ENCODE results near the gene LSM8.
"Not testable (repeated sequence)": the region's sequence is repeated elsewhere in the genome, so short reads cannot be mapped to it uniquely, and the experiment has no call there.

Gene LSM8

DNA sequence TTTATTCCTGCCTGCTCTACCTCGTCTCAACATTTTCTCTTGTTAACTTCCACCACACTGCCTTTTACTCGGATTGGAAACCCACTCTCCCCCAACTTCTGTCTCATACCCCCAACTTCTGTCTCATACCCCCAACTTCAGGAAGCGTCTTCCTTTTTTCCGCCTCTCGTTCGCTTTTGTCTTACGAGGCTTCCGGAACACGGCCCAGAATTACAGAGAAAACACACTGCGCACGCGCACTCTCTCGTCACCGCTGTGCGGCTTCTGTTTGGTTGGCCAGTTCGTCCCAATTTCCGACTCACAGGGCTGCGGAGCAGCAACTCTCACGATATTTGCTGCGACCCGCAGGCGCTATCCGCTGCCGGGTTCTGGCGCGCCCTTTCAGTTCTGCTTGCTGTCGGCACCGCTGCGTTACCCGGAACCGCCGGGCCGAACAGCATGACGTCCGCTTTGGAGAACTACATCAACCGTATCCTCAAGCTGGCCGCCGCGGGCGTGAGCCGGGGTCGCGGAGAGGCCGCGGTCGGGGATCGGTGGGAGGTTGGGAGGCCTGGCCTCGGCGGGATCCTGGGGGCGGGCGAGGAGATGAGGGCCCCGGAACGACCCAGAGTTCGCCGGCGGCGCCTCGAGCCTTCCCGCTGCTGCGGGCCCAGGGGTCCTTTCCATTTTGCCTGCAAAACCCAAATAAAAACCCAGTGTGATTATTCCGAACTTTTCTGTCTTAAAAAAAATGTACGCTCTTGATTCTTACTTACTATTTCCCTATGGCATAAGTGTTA is at the start of gene LSM8:
Gene LSM8 (plus strand): TSS at position 379 of the 779 bp plus-strand sequence. CDS start 60 bp downstream, at position 439.
- DNase-seq (ENCODE audit: low read depth in 2 of 2) = peak; percentile 94 to 98

- not testable (repeated sequence) for DNase-seq (ENCODE audit: low read depth in 2 of 2)
Observed at GRCh38 chr7:118134420-118134819, 49.5 kb upstream of the LSM8 start.

GRCh38 chr7:118140468-118140867 is 43.5 kb upstream of the LSM8 start:
- no peak for DNase-seq (ENCODE audit: low read depth in 2 of 2)

DNA sequence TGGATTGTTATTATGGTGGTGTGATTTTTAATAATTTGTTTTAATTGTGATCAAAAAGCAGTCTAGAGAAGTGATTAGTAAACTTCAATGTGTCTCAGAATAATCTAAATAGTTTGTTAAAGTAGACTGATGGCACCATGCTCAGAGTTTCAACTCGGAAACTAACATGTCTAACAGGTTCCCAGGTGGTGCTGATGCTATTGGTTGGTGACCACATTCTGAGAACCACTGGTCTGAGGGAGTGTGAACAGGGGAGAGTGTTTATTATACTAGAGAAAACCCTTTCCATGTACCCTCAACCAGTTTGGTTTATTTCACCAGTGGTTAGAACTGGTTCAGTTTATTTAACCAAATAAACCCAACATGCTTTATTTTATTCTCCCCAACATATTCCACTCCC is 42.0 kb upstream of the LSM8 start:
- DNase-seq (ENCODE audit: low read depth in 2 of 2) = no peak

- DNase-seq (ENCODE audit: low read depth in 2 of 2) = no peak
Observed at GRCh38 chr7:118148930-118149329, 35.0 kb upstream of the LSM8 start.

- DNase-seq (ENCODE audit: low read depth in 2 of 2) = no peak
Observed at GRCh38 chr7:118149394-118149793, 34.6 kb upstream of the LSM8 start.

DNA sequence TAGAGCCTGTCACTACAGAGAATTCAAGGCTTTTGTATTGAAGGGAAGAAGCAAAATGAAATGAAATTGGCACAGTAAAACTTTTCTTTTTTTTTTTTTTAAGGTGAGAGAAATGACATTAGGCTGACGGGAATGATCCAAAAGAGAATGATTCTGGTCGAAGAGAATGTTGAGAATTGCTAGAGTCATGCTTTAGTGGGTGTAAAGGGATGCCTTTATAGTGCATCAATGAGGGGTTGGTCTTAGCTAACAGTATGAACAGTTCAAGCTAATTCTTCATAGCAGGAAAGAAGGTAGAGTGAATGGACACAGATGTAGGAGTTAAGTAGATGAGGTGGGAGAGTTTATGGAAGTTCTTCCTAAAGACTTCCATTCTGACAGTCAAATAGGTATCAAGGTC is 32.3 kb upstream of the LSM8 start:
- no peak for DNase-seq (ENCODE audit: low read depth in 2 of 2)

DNA sequence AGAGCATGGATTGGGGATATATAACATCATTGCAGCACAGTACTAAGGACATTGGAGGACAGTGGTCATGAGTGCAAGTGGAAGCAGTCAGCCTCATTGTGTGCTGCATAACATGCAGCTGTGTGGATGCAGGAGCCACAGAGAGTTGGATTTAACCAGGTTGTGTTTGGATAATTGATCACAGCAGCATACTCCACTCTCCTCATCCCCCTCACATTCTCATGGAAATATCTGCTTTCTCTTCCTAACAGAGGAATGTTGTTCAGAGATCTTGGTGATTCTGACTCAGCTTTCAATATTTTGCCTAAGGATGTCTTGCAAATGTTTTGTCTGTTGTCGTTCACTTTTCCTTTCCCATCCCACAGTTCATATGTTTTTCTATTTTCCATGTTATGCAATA is 31.8 kb upstream of the LSM8 start:
- no peak for DNase-seq (ENCODE audit: low read depth in 2 of 2)

DNA sequence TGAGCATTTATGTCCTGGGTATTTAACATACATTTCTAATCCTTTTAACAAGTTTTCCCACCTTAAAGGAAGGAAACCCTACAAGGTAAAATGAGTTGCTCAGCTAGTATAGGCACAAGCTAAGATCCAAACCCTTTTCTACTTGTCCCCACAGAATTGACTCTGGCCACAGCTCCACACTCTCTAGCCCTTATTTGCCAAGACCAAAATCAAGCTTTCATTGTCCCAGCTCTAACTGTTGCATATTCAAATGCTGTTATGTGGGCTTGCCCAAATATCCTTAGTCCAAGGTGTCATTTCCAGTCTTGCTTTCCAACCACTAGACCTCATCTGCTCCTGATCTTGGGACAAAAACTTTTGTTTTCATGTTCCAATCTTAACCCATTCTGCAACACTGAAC is 31.3 kb upstream of the LSM8 start:
- DNase-seq (ENCODE audit: low read depth in 2 of 2) = no peak

- peak in 1 of 2 donors; percentile 18 for DNase-seq (ENCODE audit: low read depth in 2 of 2)
Observed at GRCh38 chr7:118153551-118154177, 30.3 kb upstream of the LSM8 start.

GRCh38 chr7:118158766-118159165 is 25.2 kb upstream of the LSM8 start:
- DNase-seq (ENCODE audit: low read depth in 2 of 2) = no peak

GRCh38 chr7:118169146-118169545 is 14.8 kb upstream of the LSM8 start:
- no peak for DNase-seq (ENCODE audit: low read depth in 2 of 2)

DNA sequence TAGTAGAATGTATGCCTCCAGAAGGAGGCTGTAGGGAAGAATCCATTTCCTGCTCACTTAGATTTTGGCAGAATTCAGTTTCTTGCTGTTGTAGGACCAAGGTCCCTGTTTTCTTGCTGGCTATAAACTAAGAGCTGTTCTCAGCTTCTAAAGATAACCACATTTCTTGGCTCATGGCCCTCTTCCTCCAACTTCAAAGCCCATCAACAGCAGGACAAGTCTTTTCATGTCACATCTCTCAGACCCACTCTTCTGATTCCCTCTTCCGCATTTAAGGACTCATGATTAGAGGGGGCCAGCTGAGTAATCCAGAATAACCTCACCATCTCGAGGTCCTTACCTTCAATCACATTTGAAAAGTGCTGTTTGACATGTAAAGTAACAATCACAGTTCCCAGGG is 8.2 kb upstream of the LSM8 start:
- DNase-seq (ENCODE audit: low read depth in 2 of 2) = no peak

DNA sequence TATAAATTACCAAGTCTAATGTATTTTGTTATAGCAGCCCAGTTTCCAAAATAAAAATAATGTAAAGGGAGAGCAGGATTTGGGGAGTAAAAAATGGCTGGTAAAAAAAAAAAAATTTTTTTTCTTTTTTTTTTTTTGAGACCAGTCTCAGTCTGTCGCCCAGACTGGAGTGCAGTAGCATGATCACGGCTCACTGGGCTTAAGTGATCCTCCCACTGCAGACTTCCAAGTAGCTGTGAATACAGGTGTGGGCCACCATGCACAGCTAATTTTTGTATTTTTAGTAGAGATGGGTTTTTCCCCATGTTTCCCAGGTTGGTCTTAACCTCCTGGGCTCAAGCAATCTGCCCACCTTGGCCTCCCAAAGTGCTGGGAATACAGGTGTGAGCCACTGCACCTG is 4.8 kb upstream of the LSM8 start:
- no peak for DNase-seq (ENCODE audit: low read depth in 2 of 2)

DNA sequence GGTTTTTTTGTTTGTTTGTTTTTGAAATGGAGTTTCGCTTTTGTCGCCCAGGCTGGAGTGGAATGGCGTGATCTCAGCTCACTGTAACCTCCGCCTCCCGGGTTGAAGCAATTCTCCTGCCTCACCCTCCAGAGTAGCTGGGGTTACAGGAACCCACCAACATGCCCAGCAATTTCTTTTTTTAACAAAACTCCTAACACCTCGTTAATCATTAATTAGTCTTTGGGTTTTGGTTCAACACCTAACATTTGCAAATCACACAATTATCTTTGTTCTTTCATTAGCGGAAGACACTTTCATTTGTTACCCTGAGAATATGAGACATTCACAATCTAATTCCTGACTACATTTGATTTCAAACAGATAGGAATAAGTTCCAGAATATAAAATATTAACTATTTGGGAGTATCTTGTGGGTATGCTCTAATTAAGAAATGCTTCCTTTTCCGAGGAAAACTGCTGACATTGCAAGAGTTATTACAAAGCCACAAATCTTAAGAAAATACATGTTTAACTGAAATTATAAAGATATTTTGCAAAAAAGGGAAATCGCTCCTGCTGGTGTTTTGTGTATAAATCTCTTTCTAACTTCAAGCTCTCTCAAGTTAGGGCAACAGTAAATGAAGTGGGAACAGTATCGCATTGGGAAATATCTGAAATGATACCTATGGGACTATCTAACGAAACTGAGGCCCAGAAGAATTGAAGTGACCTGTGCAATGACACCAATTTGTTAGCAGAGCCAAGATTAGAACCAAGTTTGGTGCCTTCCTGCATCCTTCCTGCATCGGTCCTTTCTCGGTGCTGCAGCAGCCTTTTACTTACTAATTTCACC is 1.2 kb upstream of the LSM8 start:
- no peak for DNase-seq (ENCODE audit: low read depth in 2 of 2)

DNA sequence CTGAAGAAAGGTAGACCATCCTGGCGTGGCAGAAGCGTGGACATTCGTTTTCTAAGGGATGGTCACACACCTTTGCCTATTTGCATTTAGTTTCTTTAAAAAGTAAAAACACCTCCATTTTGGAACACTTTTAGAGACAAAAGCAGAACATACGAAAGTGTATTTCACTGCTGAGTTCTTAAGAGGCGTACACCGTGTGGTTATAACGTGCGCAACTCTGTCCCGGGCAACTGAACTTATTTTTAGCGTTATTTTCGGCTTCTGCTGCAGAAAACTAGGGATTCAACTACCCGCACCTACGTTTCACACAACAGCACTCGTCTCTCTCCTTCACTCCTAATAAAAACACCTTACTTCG is 557 bp upstream of the LSM8 start:
- no peak for DNase-seq (ENCODE audit: low read depth in 2 of 2)

GRCh38 chr7:118184565-118184940 is 589 bp downstream of the LSM8 start:
- no peak for DNase-seq (ENCODE audit: low read depth in 2 of 2)

DNA sequence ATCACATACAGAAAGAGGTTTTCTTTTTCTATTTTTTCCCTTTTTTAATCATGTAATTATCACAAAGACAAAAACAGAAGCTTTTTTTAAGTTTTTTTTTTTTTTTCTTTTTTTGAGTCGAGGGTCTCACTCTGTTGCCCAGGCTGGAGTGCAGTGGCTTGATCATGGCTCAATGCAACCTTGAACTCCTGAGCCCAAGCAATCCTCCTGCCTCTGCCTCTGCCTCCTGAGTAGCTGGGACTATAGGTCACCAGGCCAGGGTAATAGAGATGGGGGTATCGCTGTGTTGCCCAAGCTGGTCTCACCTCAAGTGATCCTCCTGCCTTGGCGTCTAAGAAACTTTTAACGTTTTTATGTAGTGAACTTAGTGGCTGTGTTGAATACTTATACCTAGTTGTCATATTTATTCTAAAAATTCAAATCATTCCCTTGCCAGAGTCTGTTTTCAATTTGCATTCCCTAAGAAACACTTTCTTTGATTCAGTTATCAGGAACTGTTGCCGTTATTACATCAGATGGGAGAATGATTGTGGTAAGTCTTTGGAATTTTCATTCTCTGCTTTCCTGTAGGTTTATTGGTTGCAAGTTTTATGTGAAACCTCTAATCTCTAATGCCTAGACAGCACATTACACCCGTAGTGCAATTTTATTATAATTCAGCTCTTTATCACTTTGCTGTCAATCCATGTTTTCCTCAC is 1.3 kb downstream of the LSM8 start:
- DNase-seq (ENCODE audit: low read depth in 2 of 2) = no peak

DNA sequence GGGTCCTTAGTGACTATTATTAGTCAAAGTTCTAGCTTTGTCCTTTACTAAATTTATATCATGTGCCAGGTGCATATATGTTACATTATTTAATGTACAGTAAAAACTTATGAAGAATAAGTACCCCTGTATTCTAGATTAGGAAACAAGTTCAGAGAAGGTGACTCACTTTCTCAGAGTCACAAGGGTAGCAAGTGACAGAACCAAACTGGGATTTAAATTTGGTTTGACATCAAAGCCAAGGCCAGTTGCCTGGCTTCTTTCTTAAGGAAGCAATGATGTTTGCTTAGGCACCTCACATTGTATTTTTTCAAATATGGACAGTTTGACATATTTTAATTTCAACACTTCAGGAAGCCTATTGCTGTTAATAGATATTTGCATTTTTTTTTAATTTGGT is 2.5 kb downstream of the LSM8 start:
- no peak for DNase-seq (ENCODE audit: low read depth in 2 of 2)

GRCh38 chr7:118194571-118194970 is 10.6 kb downstream of the LSM8 start:
- no peak for DNase-seq (ENCODE audit: low read depth in 2 of 2)

DNA sequence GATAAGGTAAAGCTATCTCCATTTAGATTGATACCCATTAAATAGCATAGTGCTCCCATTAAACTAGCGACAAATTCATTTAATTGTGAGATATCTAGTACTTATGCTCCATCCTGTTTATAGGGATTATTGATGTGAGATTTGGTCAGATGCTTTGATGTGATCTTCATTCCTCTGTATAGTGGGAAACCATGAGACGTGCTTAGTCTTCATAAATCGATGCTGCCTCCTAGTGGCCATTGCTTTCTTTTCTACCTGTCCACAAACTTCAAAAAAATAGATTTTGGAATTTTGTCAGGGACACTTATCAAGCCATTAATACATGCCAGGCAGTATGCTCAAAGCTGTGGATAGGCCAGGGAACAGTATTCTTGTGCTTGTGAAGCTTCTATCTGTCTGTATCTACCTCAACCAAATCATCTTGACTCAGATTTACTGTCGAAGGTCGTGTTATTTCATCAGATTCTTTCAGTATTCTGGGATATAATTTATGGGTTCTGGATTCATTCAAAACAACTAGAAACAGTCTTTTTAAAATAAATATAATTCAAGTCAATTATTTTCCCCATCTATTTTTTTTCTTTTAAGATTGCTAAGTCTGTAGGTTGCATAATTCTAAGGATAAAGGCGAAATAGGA is 12.0 kb downstream of the LSM8 start:
- peak; percentile 3 to 52 for DNase-seq (ENCODE audit: low read depth in 2 of 2)

DNA sequence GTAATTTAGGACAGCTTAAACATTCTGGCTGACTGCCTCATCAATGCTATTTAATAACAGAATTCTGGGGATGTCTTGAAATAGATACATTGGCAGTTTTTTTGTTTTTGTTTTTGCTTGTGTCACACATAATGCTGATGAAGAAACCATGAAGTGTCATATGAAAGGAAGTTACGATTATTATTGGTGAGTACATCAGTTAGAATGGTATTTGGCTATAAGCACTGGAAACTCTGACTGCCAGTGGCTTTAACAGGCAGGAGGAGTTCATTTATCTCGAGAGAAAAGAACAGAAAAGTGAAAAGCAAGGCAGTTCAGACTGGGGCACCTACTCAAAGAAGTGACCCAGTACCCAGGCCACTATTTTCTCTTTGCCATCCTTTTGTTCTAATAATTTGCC is 18.1 kb downstream of the LSM8 start:
- no peak for DNase-seq (ENCODE audit: low read depth in 2 of 2)

All from stimulated activated CD4-positive, alpha-beta T cell treated with anti-CD3 and anti-CD28 coated beads, Interleukin-1b, Interleukin-23, amount 100 ng/mL, for 4 hours (primary cell).